GOT3 (cell line): ENCODE results near the gene NPVF.

Experiments
- DNase-seq: peaks from one replicate; lab custom pipeline; 2025; ENCODE audit warnings: mixed read lengths; lab: John Stamatoyannopoulos, UW

Gene NPVF, protein sequence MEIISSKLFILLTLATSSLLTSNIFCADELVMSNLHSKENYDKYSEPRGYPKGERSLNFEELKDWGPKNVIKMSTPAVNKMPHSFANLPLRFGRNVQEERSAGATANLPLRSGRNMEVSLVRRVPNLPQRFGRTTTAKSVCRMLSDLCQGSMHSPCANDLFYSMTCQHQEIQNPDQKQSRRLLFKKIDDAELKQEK

DNA sequence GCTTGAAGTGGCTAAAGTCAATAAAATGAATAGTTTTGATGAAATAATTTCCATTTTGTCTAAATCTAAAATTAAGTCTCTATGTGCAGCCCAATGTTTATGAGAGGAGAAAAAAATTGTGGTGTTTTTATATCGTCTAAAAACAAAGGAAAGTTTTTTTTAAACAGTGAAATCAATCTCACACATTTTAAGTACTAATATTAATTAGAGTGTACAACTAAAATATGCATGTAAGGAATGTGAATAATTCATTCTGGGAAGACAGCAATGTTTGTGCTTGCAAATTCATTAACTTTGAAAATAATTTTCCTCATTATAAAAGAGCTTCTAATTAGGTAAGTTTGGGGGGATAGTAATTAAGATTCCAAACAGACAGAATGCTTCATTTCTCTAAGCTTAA is at the start of gene NPVF:
Gene NPVF (minus strand): TSS at position 101 of the 400 bp plus-strand sequence. CDS start 47 bp downstream, at position 54.
- DNase-seq: no peak

DNA sequence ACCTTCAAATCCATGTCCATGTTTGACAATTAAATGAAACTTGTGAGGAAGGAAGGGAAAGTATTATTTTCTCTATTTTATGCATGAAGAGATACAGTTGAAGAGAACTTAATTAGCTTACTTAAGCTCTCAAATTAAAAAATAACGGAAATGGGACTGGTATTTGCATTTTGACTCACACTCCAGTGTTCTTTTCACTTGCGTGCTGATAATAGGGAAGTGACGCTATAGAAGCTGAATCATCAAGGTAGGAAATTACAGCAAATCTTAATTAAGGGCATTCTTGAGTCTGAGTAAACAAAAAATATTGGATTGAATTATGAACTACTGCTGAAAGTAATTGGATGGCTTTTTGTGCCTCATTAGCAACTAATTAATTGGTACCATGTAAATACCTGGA is 44.0 kb upstream of the NPVF start:
- no peak for DNase-seq

DNA sequence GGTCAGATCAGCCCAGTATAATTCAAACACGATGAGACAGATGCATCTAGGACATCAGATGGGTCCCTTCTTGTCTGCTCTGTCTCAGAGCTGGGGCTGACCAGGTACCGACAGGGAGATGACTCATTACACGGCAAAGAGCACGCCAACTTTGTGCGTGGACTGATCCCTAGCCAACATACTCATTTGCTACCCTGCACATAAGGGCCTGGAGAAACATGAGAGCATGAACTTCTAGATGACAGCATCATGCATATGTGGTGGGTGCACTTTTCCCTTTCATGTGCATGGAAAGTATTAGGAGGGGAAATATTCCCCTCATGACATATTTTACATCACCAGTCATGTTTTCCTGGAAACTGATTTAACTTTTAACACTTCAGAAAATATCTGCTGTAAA is 35.1 kb upstream of the NPVF start:
- no peak for DNase-seq

DNA sequence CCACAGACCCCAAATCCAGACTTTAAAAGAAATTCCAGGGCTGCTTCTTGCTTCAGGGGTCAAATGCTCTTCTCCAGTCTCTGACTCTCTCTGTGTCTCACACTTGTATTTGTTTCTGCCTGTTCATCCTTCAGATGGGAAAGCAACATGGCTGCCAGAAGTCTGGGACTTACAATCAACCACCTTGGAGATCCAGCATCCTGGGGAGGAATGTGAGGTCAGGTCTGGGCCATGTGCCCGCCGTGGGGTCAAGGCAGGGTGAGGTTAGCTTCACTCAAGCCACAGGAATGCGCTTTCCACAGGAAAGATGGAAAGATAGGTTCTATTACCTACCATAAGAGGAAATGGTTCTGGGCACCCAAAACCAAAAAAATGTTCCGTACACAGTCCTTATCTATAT is 34.3 kb upstream of the NPVF start:
- no peak for DNase-seq

- DNase-seq: no peak
Measured at GRCh38 chr7:25261545-25262140, 33.4 kb upstream of the NPVF start.

GRCh38 chr7:25260862-25261494 is 32.7 kb upstream of the NPVF start:
- DNase-seq: no peak

DNA sequence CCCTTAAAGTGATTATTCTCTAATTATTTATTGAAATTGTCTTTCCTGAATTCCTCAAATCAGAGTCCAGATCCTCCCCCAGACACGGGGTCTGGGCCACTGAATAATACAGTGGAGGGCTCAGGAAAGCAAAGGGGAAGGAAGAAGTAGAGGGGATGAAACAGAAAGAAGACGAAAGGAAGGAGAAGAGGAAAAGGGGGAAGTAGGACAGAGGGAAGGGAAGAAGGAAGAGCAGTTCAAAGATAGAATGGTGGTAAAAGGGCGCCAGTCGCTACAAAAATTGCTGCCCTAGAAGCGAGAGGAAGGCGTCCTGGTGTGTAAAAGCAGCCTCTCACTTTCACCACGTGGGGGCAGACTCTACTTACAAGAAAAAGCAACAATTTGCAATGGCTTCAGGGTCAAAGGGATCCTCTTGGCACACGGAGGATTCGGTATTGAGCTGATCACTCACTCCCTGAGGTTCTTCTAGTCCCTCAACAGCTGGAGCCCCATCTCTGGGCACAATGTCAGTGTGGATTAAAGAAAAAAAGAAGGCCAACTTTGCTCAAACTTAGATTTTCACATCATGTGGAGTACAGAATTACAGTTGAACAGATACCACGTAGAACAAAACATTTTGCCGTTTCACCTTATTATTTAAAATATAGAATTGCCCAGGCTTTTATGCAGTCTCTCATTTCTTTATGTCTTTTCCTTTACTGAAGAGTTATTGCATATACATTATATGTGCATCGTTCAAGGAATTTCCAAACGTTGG is 31.4 kb upstream of the NPVF start:
- peak; percentile 23 for DNase-seq

- DNase-seq: no peak
Measured at GRCh38 chr7:25256333-25256819, 28.1 kb upstream of the NPVF start.

DNA sequence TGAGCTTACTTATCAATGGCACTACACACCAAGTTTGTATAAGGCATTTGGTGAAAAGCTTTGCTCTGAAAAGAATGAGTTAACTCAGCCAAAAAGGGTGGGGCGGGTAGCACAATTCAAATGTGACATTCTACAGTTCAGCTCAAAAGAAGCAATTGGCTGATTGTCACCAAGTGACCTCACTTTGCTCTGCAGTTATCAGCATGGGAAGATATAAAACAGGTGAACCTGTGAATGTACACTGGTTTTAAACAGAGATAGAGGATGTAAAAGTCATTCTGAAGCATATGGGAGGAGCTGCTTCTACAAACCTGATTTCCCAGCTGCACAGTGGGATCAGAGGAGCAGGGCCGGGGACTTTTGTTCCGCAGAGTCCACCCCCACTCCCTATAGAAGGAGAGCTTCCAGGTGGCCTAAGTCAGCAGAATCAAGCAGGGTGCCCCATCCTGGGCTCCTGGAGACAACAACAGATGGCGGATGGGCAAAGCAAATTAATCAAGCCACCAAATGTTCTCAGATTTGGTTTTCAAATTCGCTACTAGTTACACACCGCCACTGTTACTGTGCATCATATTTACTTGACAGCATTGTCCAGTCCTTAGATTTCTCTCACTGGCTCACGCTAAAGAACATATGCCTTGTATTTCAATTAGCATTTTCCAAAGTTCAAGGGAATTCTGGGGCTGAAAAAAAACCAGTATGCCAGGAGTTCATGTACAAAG is 27.5 kb upstream of the NPVF start:
- no peak for DNase-seq

- no peak for DNase-seq
Measured at GRCh38 chr7:25254604-25255003, 26.3 kb upstream of the NPVF start.

DNA sequence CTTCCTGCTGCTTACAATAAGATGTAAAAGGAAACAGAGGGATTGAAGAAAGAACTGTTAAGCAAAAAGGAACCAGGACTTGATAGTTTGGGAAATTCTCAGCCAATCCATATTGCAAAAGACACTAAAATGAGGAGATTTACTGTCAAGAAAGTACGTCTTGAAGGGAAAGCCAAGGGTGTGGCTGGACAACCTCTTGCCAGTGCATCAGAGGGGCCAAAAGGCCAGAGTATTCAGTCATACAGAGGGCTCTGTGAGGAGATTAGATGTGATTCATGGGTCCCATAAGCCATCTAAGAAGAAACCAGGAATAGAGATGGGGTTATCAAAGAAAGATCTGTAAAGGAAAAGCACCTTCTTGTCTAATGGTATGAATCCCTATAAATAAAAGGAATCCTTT is 25.4 kb upstream of the NPVF start:
- no peak for DNase-seq

DNA sequence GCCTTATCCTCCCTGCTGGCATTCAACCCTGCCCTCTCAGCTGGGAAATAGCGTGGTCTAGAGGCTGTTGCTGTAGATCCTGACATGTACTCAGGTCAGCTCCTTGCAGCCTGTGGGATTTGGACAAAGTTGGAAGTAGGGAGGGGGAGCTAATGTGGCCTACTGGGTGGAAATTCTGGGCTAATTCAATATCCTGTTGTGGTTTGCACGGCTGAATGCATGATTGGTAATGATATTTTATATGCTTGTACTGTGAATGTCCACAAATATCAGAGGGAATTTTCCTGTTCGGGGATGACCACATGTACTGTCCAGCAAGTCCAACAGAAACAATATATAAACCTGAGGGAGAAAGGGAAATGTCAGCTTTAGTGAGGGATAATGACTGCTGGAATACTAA is 22.1 kb upstream of the NPVF start:
- DNase-seq: no peak

DNA sequence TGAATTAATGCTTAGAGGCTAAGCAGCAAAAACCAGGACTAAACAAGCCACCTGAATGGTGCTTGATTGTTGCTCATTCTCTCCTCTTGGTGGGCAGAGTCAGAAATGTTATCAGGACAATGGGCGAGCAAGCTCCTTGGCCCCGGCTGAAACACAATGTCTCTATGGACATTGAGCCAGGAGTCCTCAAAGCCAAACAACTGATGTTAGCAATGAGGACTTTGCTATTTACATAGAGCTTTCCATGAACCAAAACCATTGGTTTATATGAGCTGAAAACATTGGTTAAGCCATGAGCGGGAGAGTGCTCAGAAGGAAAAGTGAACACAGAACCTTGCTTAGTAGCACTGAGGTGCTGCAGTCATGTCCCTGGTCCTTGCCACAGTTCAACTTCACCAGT is 21.5 kb upstream of the NPVF start:
- no peak for DNase-seq

DNA sequence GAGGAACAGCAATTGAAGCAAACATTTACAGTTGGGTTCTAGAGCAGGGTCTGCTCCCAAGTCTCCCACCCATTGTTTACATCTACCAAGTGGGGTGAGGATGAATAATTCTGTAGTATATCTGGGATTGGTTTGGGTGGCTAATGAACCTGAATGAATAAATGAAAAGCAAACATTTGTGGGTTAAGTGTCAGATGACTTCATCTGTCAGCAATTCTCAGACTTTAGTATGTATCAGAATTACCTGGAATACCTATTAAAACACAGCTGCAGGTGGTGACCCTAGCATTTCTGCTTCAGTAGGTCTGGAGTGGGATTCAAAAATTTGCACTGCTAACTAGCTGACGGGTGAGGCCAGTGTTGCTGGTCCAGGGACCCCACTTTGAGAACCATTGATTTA is 18.0 kb upstream of the NPVF start:
- DNase-seq: no peak

- no peak for DNase-seq
Measured at GRCh38 chr7:25244254-25245033, 16.2 kb upstream of the NPVF start.

GRCh38 chr7:25242678-25243077 is 14.4 kb upstream of the NPVF start:
- no peak for DNase-seq

DNA sequence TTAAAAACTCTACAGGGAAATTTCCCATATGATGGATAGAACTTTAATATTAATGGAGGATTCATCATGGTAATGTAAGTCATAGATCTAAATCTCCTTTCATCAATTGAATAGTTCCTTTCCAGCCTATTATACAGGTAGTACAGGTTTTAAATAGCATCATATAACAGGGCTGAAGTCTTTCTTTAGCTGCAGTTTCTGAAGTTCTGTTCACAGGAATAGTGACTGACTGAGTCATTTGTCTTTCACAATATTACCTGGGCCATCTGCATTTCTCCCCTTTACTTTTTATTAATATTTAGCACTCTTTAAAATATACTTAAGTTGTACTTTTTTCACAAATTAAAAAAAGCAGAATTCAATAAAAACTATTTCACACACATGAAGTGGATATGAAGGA is 12.6 kb upstream of the NPVF start:
- DNase-seq: no peak

- no peak for DNase-seq
Measured at GRCh38 chr7:25240340-25240739, 12.1 kb upstream of the NPVF start.

GRCh38 chr7:25239888-25240287 is 11.6 kb upstream of the NPVF start:
- DNase-seq: no peak

GRCh38 chr7:25238066-25238725 is 9.9 kb upstream of the NPVF start:
- DNase-seq: no peak

GRCh38 chr7:25235471-25235870 is 7.2 kb upstream of the NPVF start:
- no peak for DNase-seq
